ENCODE results near the gene FRMD4A. TPM values are rescaled to one million over a fixed set of nuclear protein-coding genes. Genes with fewer than 3 reads are reported as not detected.

FRMD4A gene
- total RNA-seq, 4 donors from 2014 or later = 27.5 to 40.4 (median 33.0) TPM

DNA sequence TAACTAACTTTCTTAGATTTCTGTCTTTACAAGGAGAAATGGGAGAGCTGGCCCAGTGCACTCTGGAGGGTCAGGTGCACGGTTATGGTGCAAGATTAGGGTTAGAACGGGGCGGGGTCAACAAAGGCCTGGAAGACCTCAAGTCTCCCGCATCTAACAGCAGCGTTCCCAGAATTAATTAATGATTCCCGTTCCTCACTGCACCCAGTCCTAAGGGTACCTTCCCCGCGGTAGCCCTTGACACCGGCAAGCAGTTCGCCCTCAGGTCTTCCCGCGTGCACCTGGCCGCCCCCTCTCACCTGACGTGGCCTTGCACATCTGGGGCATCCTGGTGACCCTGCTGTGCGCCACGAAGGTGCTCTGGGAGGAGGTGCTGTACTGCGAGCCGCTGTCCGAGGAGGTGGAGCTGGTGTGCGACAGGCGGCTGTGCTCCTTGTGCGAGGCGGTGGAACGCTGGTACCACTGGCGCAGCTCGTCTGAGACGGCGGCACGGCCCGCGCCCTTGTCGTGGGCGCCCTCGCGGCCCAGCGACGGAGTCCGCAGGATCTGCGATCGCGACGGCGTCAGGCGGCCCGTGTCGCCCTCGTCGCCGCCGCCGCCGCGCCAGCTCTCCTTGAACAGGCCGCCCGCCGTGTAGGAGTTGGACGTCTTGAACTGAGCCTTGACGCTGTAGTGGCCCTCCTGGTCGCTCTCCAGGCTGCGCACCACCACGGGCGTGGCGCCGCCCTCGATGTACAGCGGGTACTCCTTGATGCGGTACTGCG lies 674.2 kb downstream of the FRMD4A start:
- no peak overlapping the region for H3K4me3 ChIP-seq (ENCODE audit: low read depth, poor library complexity, severe bottlenecking)
- no peak for DNase-seq (ENCODE audit: low spot score in 2 of 2)
- no peak for TF ChIP-seq POLR2A (IDR thresholded peaks at IDR 0.05)
- TF ChIP-seq, protein P1, sequence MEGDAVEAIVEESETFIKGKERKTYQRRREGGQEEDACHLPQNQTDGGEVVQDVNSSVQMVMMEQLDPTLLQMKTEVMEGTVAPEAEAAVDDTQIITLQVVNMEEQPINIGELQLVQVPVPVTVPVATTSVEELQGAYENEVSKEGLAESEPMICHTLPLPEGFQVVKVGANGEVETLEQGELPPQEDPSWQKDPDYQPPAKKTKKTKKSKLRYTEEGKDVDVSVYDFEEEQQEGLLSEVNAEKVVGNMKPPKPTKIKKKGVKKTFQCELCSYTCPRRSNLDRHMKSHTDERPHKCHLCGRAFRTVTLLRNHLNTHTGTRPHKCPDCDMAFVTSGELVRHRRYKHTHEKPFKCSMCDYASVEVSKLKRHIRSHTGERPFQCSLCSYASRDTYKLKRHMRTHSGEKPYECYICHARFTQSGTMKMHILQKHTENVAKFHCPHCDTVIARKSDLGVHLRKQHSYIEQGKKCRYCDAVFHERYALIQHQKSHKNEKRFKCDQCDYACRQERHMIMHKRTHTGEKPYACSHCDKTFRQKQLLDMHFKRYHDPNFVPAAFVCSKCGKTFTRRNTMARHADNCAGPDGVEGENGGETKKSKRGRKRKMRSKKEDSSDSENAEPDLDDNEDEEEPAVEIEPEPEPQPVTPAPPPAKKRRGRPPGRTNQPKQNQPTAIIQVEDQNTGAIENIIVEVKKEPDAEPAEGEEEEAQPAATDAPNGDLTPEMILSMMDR (IDR thresholded peaks at IDR 0.05) = no peak
- WGBS, 2 donors = 91 to 92% methylated on average over 35 to 67 of the region's 68 CpGs
- intact Hi-C loops (cut with DNase I; ENCODE audit: low total_unique reads) = no loop called here

DNA sequence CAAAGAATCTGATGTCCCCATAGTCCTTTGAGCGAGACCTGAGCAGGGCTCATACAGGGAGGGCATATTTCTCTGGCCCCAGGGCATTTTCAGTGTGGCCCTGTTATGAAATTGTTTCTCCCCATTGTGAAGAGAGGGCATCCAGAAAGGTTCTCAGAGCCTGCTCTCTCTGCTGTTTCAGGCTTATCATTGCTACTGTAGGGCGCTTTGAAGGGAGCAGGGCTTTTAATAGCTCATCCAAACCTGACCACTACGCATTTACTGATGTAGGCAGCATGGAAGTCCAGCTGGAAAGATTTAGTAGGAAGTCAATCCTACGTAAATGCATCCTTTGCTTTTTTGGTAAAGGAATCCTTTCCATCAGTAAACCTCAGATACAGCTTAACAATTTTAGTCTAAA lies 675.9 kb downstream of the FRMD4A start:
- intact Hi-C loops (cut with DNase I; ENCODE audit: low total_unique reads) = no loop called here
- TF ChIP-seq POLR2A (IDR thresholded peaks at IDR 0.05) = no peak
- TF ChIP-seq, protein P1 (IDR thresholded peaks at IDR 0.05) = no peak
- no peak overlapping the region for H3K4me3 ChIP-seq (ENCODE audit: low read depth, poor library complexity, severe bottlenecking)
- DNase-seq (ENCODE audit: low spot score in 2 of 2) = no peak
- WGBS, 2 donors = 95 to 98% methylated on average over 4 of the region's 4 CpGs

DNA sequence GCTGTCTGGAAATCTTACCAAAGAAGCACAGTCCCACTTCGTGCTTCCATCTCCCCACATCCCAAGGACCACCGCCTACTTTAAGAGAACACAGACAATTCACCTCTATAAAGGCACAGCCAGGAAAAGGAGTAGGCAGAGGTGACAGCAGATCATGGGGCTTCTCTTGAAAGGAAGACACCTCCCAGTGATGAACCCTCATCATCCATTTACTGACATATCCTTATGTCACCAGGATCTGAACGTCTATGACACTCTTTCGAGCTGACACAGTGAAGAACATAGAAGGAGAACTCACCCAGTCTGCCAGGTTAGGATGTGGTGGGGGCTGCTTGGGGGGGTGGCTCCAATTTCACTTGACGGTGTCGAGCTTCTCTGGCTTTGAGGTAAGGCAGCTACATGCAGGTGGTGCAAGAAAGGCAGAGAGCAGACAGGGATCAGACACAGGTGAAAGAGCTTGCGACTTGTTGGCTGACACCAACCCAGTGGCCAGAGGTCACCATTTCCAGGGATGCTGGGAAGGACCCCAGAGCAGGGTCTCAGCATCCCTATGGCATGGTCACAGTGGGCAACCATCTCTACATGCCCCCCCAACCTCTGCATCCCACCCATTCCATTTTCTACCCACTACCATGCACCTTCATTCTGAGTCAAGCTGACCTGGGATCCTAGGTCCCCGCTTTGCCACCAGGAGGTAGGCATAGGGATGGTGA lies 676.5 kb downstream of the FRMD4A start:
- 89 to 95% methylated on average over 8 of the region's 8 CpGs for WGBS, 2 donors
- intact Hi-C loops (cut with DNase I; ENCODE audit: low total_unique reads) = no loop called here
- TF ChIP-seq, protein P1 (IDR thresholded peaks at IDR 0.05) = no peak
- no peak for TF ChIP-seq POLR2A (IDR thresholded peaks at IDR 0.05)
- DNase-seq (ENCODE audit: low spot score in 2 of 2) = no peak
- no peak overlapping the region for H3K4me3 ChIP-seq (ENCODE audit: low read depth, poor library complexity, severe bottlenecking)

DNA sequence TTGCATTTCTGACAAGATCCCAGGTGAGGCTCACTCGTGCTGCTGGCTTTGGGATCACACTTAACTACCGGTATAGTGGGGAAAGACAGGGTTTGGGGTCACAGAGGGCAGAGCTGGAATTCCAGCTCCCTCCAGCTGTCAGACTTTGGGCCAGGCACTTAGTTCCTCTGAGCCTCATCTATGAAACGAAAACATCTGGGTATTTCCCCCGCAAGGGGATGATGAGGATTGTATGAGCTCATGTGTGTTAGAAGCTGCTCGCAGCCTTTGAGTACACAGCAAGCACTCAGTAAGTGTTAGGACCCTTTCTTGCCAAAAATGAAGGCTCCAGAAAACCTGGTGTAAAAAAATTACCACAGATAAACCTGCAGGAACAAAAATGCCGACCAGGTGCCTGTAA lies 677.9 kb downstream of the FRMD4A start:
- TF ChIP-seq POLR2A (IDR thresholded peaks at IDR 0.05) = no peak
- TF ChIP-seq, protein P1 (IDR thresholded peaks at IDR 0.05) = no peak
- DNase-seq (ENCODE audit: low spot score in 2 of 2) = no peak
- intact Hi-C loops (cut with DNase I; ENCODE audit: low total_unique reads) = no loop called here
- 66 to 76% methylated on average over 6 of the region's 6 CpGs for WGBS, 2 donors
- no peak overlapping the region for H3K4me3 ChIP-seq (ENCODE audit: low read depth, poor library complexity, severe bottlenecking)

DNA sequence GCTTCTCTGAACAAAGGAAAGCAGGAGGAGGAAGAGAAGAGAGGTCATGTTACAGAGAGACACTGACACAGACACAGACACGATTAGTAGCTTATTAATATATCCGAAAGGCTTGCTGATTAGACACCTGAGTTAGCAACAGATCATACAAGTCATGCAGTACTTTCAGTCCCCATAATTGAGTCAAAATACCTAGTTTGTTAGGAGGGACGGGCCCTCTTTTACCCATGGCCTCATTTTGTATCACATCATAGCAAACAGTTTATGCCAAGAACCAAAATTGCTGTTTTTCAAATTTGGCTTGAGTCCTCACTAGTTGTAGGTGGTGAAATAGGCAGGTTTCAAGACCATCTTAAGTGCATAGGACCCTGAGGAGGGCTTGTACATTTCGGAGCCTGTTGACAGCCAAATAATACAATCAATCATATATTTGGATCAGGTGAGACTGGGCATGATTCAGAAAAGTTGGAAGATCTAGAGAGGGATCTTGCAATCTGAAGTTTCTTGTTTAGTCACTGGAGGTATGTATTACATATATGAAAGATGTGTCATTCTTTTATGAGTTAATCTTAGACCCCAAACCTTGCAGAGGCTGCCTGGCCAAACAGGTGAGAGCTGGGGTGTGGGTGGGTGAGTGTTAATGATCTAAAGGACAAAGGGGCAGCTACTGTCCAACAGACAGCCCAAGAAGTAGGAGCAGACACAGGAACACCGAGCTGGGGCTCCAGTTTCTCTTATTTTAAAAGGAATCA lies 678.6 kb downstream of the FRMD4A start:
- DNase-seq (ENCODE audit: low spot score in 2 of 2) = no peak
- no peak for TF ChIP-seq POLR2A (IDR thresholded peaks at IDR 0.05)
- TF ChIP-seq, protein P1 (IDR thresholded peaks at IDR 0.05) = no peak
- 80 to 81% methylated on average over 5 of the region's 5 CpGs for WGBS, 2 donors
- H3K4me3 ChIP-seq (ENCODE audit: low read depth, poor library complexity, severe bottlenecking) = no peak overlapping the region
- intact Hi-C loops (cut with DNase I; ENCODE audit: low total_unique reads) = no loop called here
